NOMO-1 (cell line): Measurements from ENCODE around the gene MELTF.

Experiments used
- DNase-seq, 2 experiments: peaks; one replicate each; lab custom pipeline; 2025; ENCODE audit not compliant: unreplicated experiment in 2 of 2; lab: John Stamatoyannopoulos, UW

MELTF gene

GRCh38 chr3:196995027-196995426, 34.6 kb downstream of the MELTF start:
- no peak for DNase-seq

GRCh38 chr3:196994056-196994455, 35.6 kb downstream of the MELTF start:
- no peak for DNase-seq

GRCh38 chr3:196992461-196993065, 37.1 kb downstream of the MELTF start:
- DNase-seq: no peak

- DNase-seq: no peak
These were observed 37.8 kb downstream of the MELTF start for GRCh38 chr3:196991581-196992460.

GRCh38 chr3:196990601-196991007, 39.0 kb downstream of the MELTF start:
- DNase-seq: no peak

GRCh38 chr3:196989721-196990262, 39.8 kb downstream of the MELTF start:
- DNase-seq: no peak

- no peak for DNase-seq
These were observed 41.2 kb downstream of the MELTF start for GRCh38 chr3:196988241-196989029.

GRCh38 chr3:196987022-196987421, 42.6 kb downstream of the MELTF start:
- DNase-seq: no peak

GRCh38 chr3:196985954-196986885, 43.4 kb downstream of the MELTF start:
- DNase-seq: no peak

- DNase-seq: no peak
These were observed 44.3 kb downstream of the MELTF start for GRCh38 chr3:196985298-196985697.

GRCh38 chr3:196983186-196983585, 46.4 kb downstream of the MELTF start:
- DNase-seq: no peak

- no peak for DNase-seq
These were observed 48.0 kb downstream of the MELTF start for GRCh38 chr3:196981657-196982056.

- no peak for DNase-seq
These were observed 50.1 kb downstream of the MELTF start for GRCh38 chr3:196979545-196979944.

GRCh38 chr3:196976941-196977340, 52.7 kb downstream of the MELTF start:
- DNase-seq: no peak

GRCh38 chr3:196975349-196975748, 54.3 kb downstream of the MELTF start:
- DNase-seq: no peak

- no peak for DNase-seq
These were observed 55.0 kb downstream of the MELTF start for GRCh38 chr3:196974661-196975060.

GRCh38 chr3:196971094-196971698, 58.4 kb downstream of the MELTF start:
- DNase-seq: no peak

- no peak for DNase-seq
These were observed 59.0 kb downstream of the MELTF start for GRCh38 chr3:196970547-196971093.
